IMR-90 (cell line): Measurements from ENCODE around the gene GMNC. TPM values are rescaled to one million over a fixed set of nuclear protein-coding genes. Genes with fewer than 3 reads are reported as not detected.

Source experiments
- ATAC-seq: fragments of 200-7000 bp; cut with Tn5 transposase; 2 replicates; pipeline ENCODE4 v1.9.1; 2020; ENCODE audit warnings: low read depth, mild to moderate bottlenecking, moderate library complexity
- BruUV-seq: library from RNA; stranded (reverse); fragments of 400-500 nt; replicated peaks from 2 replicates; lab custom pipeline; 2021; lab: Mats Ljungman, UMichigan
- CTCF ChIA-PET: fragments of 300-600 bp; formaldehyde crosslinking; extraction: SDS; loops from one replicate; lab custom pipeline; 2021; ENCODE audit warnings: antibody characterized with exemption; lab: Yijun Ruan, JAX
- POLR2A ChIA-PET: fragments of 300-600 bp; sonication (Branson Sonifier 250); formaldehyde crosslinking; loops from one replicate; lab custom pipeline; 2022; ENCODE audit warnings: antibody characterized with exemption; ENCODE audit not compliant: unreplicated experiment; lab: Charles Lee
- DNase-seq: peaks from one replicate; pipeline ENCODE4 v3.0.0; 2013
- H2AFZ ChIP-seq: replicated peaks from 2 replicates; pipeline ENCODE3; 2013; ENCODE audit warnings: low read length, mild to moderate bottlenecking; ENCODE audit not compliant: poor library complexity
- H2AK5ac ChIP-seq: 2 replicates; pipeline ENCODE4 v1.6.1; 2013; ENCODE audit warnings: low read depth, low read length, inconsistent platforms
- H2AK9ac ChIP-seq: replicated peaks from 2 replicates; pipeline ENCODE3; 2013; ENCODE audit warnings: mild to moderate bottlenecking, low read depth, low read length, moderate library complexity; ENCODE audit not compliant: poor library complexity
- H2BK120ac ChIP-seq: 2 replicates; pipeline ENCODE4 v1.6.1; 2013; ENCODE audit warnings: low read depth, low read length, inconsistent platforms
- H2BK15ac ChIP-seq: 3 replicates; pipeline ENCODE4 v1.6.1; 2013; ENCODE audit warnings: low read depth, low read length, inconsistent platforms
- H2BK20ac ChIP-seq: 2 replicates; pipeline ENCODE4 v1.6.1; 2013; ENCODE audit warnings: low read depth, mild to moderate bottlenecking, inconsistent platforms, low read length, moderate library complexity
- H2BK5ac ChIP-seq: 2 replicates; pipeline ENCODE4 v1.6.1; 2013; ENCODE audit warnings: mild to moderate bottlenecking, low read depth, low read length, inconsistent platforms; ENCODE audit not compliant: poor library complexity, severe bottlenecking
- H3K14ac ChIP-seq: replicated peaks from 2 replicates; pipeline ENCODE4 v1.6.1; 2013; ENCODE audit warnings: low read depth, low read length, inconsistent platforms
- H3K18ac ChIP-seq: 2 replicates; pipeline ENCODE4 v1.6.1; 2013; ENCODE audit warnings: low read depth, low read length, control low read depth
- H3K23ac ChIP-seq: 2 replicates; pipeline ENCODE4 v1.6.1; 2013; ENCODE audit warnings: low read depth, low read length, inconsistent platforms
- H3K27ac ChIP-seq: 2 replicates; pipeline ENCODE4 v1.5.1; 2013; ENCODE audit warnings: mild to moderate bottlenecking, control low read depth, low read length; ENCODE audit not compliant: insufficient read depth
- H3K27me3 ChIP-seq: 2 replicates; pipeline ENCODE4 v1.6.1; 2013; ENCODE audit warnings: low read length; ENCODE audit not compliant: control insufficient read depth, insufficient read depth
- H3K36me3 ChIP-seq: 2 replicates; pipeline ENCODE4 v1.6.1; 2013; ENCODE audit warnings: low read length, mixed read lengths; ENCODE audit not compliant: control insufficient read depth, insufficient read depth
- H3K4ac ChIP-seq: 2 replicates; pipeline ENCODE4 v1.6.1; 2013; ENCODE audit warnings: low read depth, low read length, inconsistent platforms
- H3K4me1 ChIP-seq: 2 replicates; pipeline ENCODE4 v1.6.1; 2013; ENCODE audit warnings: low read length, mixed read lengths; ENCODE audit not compliant: control insufficient read depth, insufficient read depth
- H3K4me2 ChIP-seq: 2 replicates; pipeline ENCODE4 v1.6.1; 2013; ENCODE audit warnings: low read depth, mild to moderate bottlenecking, control low read depth, low read length, moderate library complexity
- H3K4me3 ChIP-seq: 2 replicates; pipeline ENCODE4 v1.5.1; 2013; ENCODE audit warnings: low read depth, mild to moderate bottlenecking, control low read depth, low read length, moderate library complexity; ENCODE audit not compliant: insufficient read depth
- H3K56ac ChIP-seq: 2 replicates; pipeline ENCODE4 v1.6.1; 2013; ENCODE audit warnings: low read length, inconsistent platforms; ENCODE audit not compliant: insufficient read depth; ENCODE audit errors: extremely low read depth
- H3K79me1 ChIP-seq, 2 experiments: 2 replicates each; pipeline ENCODE4 v1.6.1; 2013; ENCODE audit warnings: low read length in 2 of 2, inconsistent platforms in 1 of 2, low read depth in 1 of 2
- H3K9ac ChIP-seq: 2 replicates; pipeline ENCODE4 v1.6.1; 2013; ENCODE audit warnings: low read depth, low read length, control low read depth
- H3K9me1 ChIP-seq: 2 replicates; pipeline ENCODE4 v1.6.1; 2013; ENCODE audit warnings: low read length, inconsistent platforms; ENCODE audit not compliant: insufficient read depth
- H3K9me3 ChIP-seq: 2 replicates; pipeline ENCODE4 v1.6.1; 2013; ENCODE audit warnings: low read length; ENCODE audit not compliant: control insufficient read depth, insufficient read depth
- H4K20me1 ChIP-seq: 2 replicates; pipeline ENCODE4 v1.6.1; 2013; ENCODE audit warnings: low read length, inconsistent platforms; ENCODE audit not compliant: insufficient read depth
- H4K5ac ChIP-seq: 2 replicates; pipeline ENCODE4 v1.6.1; 2013; ENCODE audit warnings: mild to moderate bottlenecking, low read depth, low read length, control low read depth
- H4K8ac ChIP-seq, 2 experiments: 2 replicates each; pipeline ENCODE4 v1.6.1; 2013; ENCODE audit warnings: low read depth in 2 of 2, low read length in 2 of 2, control low read depth in 1 of 2, inconsistent platforms in 1 of 2
- H4K91ac ChIP-seq: 2 replicates; pipeline ENCODE4 v1.6.1; 2013; ENCODE audit warnings: low read depth, low read length, inconsistent platforms; ENCODE audit not compliant: insufficient read depth
- CTCF ChIP-seq: conservative IDR thresholded peaks from 2 replicates; pipeline ENCODE4 v1.5.1; 2012; ENCODE audit warnings: mild to moderate bottlenecking, low read depth, low read length, improper control_type of control experiment
- ELK1 ChIP-seq: fragments of 150-350 bp; IDR thresholded peaks from 2 replicates; pipeline ENCODE4 v1.6.1; 2016; ENCODE audit warnings: low read depth, mild to moderate bottlenecking, low read length, moderate library complexity, borderline replicate concordance
- POLR2A ChIP-seq: IDR thresholded peaks from 2 replicates; pipeline ENCODE4 v1.6.1; 2012; ENCODE audit warnings: mild to moderate bottlenecking, low read depth, low read length
- RAD21 ChIP-seq: IDR thresholded peaks from 2 replicates; pipeline ENCODE4 v1.6.1; 2012; ENCODE audit warnings: low read length, improper control_type of control experiment
- SMC3 ChIP-seq: fragments of 150-350 bp; IDR thresholded peaks from 2 replicates; pipeline ENCODE4 v1.6.1; 2016; ENCODE audit warnings: low read depth, mild to moderate bottlenecking, antibody characterized with exemption, low read length, moderate library complexity
- USF2 ChIP-seq: fragments of 150-350 bp; IDR thresholded peaks from 2 replicates; pipeline ENCODE4 v1.6.1; 2017; ENCODE audit warnings: mild to moderate bottlenecking, antibody characterized with exemption, low read length, low read depth
- WGBS, 2 experiments: methylation state at CpG; one replicate each; pipeline versions ENCODE4 v1.1.5 to v1.1.7; 2013; ENCODE audit warnings: missing lambda C conversion rate in 2 of 2; ENCODE audit not compliant: insufficient read length in 1 of 2; ENCODE audit errors: extremely low coverage in 2 of 2; 5-methylcytosine and 5-hydroxymethylcytosine counted together
- dilution Hi-C: fragments of 300-500 bp; cut with HindIII; formaldehyde crosslinking; loops from one replicate; pipeline ENCODE4 v1.14.3; 2018; ENCODE audit warnings: low sequenced_read_pairs; ENCODE audit not compliant: unreplicated experiment
- in situ Hi-C: fragments of 300-500 bp; cut with MboI; formaldehyde crosslinking; loops from 3 replicates; pipeline ENCODE4 v1.14.3; 2019; ENCODE audit warnings: low sequenced_read_pairs, inconsistent platforms, mixed read lengths
- intact Hi-C: fragments of 100-400 bp; cut with micrococcal nuclease; formaldehyde crosslinking; loops from 2 replicates; pipeline ENCODE4 v1.10.0; 2022
- polyA plus RNA-seq, 3 experiments: library from polyadenylated mRNA; depleted of rRNA; stranded (reverse); fragments of >200 nt; gene quantifications; 2 replicates each; pipeline ENCODE4 v1.2.3, GENCODE V29; 2012; ENCODE audit warnings: low replicate concordance in 1 of 3
- total RNA-seq: library from RNA; depleted of rRNA; stranded (reverse); fragments of >200 nt; gene quantifications from 2 replicates; pipeline ENCODE4 v1.2.3, GENCODE V29; 2012

Gene GMNC
- total and polyA plus RNA-seq, 2 of the 4 experiments (the other 2 are of a cell fraction): 0.15 to 0.18 TPM

- Histone ChIP-seq H3K4me1 (no peaks in the 10 kb centered on the region), H2AK9ac (no peak overlapping the region), H3K79me1 (no peaks in the 10 kb centered on the region), H2BK5ac (no peak overlapping the region), H3K9me1 (no peaks in the 10 kb centered on the region), H4K91ac (no peak overlapping the region), H3K27me3 (peaks cover 2% of the 10 kb centered on the region; the same call in 1 of the 2 replicates), H3K18ac (no peak overlapping the region), H3K23ac (no peak overlapping the region), H3K36me3 (no peaks in the 10 kb centered on the region), H4K8ac (no peak overlapping the region), H4K20me1 (no peaks in the 10 kb centered on the region), H3K14ac (no peak overlapping the region), H3K4me3 (no peak overlapping the region), H3K27ac (no peak overlapping the region), H3K4me2 (peak overlapping the region; percentile 38; the same call in 1 of the 2 replicates), H3K9me3 (no peaks in the 10 kb centered on the region), H3K56ac (no peak overlapping the region), H4K5ac (no peak overlapping the region), H2AFZ (no peak overlapping the region), H2AK5ac (no peak overlapping the region), H2BK120ac (no peak overlapping the region), H2BK15ac (no peak overlapping the region), H3K9ac (no peak overlapping the region), H3K4ac (no peak overlapping the region), H2BK20ac (no peak overlapping the region)
- WGBS, 2 experiments: 28% methylated on average over 5 of the region's 14 CpGs; no CpG with 5 or more reads in 1 of the 2 experiments
- in situ Hi-C loops: loop anchor here (25.0 kb wide), 1 partner anchor 1625 kb away; no protein-coding TSS in a partner anchor
- dilution Hi-C loops: no loop called here
- POLR2A ChIA-PET: no interaction called here
- peak; percentile 60 for DNase-seq
- TF ChIP-seq CTCF: peak; percentile 71
- no peak for TF ChIP-seq ELK1
- TF ChIP-seq USF2: no peak
- TF ChIP-seq RAD21: peak; percentile 55; the same call in 1 of the 2 replicates
- TF ChIP-seq SMC3: peak; percentile 65
- no peak for TF ChIP-seq POLR2A
- peak; percentile 68 for ATAC-seq
- intact Hi-C loops: loop anchor here (1.0 to 5.0 kb wide), 3 partner anchors 110 to 1632 kb away; no protein-coding TSS in a partner anchor
- CTCF ChIA-PET: interaction anchor here (0.6 to 1.4 kb wide), 9 partner anchors 14 to 1633 kb away, joined by 3 to 6 read pairs (median 3); partner anchors contain the start of gene GMNC
- BruUV-seq: no TSS peak
Observed at GRCh38 chr3:190811775-190812480, 50.6 kb downstream of the GMNC start.
